ENCODE data around the gene WNT2B.

Gene WNT2B

GRCh38 chr1:112504661-112505399 is 3.9 kb upstream of the WNT2B start:
- no peak for DNase-seq (ENCODE audit: low read depth in 4 of 4, low spot score in 1 of 4)

- no peak for DNase-seq (ENCODE audit: low read depth in 4 of 4, low spot score in 1 of 4)
Observed at GRCh38 chr1:112505400-112505785, 3.4 kb upstream of the WNT2B start.

GRCh38 chr1:112505878-112506277 is 2.9 kb upstream of the WNT2B start:
- DNase-seq (ENCODE audit: low read depth in 4 of 4, low spot score in 1 of 4) = no peak

DNA sequence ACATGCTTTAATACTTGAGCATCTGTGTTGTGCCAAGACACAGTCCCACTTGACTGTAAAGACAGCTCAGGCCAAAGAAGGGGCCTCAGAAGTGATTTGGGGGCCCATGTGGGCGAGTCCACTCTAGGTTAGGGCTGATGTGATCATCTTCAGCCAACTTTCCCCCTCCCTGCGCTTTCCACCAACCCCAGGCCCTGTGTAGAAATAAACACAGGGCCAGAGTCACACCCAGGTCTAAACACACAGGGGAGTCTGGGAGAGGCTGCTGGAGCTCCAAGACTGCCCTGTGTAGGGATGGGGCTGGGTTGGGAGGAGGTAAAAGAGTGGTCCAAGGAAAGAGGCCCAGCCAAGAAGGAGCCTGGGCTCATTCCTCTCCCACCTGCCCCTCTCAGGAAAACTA is 2.5 kb upstream of the WNT2B start:
- no peak for DNase-seq (ENCODE audit: low read depth in 4 of 4, low spot score in 1 of 4)

DNA sequence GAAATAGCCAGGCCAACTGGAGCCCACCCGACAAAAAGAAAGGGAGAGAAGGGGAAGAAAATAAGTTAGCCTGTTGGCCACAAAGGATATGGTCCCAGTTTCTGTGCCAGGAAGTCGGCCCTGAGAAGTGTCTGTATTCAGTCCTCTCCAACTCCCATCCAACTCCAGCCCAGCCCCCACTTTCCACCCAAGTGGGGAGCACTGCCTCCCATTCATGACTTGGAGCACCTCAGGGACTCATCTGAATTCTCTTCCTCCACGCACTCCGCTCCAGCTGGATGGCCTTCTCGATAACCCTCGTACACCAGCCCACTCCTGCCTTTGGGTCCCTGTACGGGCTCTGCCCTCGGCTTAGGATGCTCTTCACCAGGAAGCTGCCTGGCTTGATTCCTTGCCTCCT is 2.0 kb upstream of the WNT2B start:
- no peak for DNase-seq (ENCODE audit: low read depth in 4 of 4, low spot score in 1 of 4)

DNA sequence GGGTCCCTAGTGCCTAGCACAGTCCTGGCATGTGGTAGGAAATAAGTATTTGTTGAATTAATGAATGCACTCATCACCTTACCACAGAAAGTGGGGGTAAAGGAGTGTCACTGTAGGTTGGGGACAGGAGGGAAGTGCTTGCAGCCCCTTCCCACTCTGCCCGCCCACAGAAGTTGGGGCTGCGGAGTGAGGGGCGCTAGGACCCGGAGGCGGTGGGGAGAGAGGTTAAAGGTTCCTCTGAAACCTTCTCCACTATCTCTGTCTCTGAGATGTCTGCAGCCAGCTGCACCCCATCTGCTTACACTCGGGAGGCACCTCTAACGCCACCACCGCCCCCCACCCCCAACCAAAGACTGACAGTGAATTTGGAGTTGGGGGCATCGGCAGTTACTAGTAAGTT is 1.4 kb upstream of the WNT2B start:
- no peak for DNase-seq (ENCODE audit: low read depth in 4 of 4, low spot score in 1 of 4)

DNA sequence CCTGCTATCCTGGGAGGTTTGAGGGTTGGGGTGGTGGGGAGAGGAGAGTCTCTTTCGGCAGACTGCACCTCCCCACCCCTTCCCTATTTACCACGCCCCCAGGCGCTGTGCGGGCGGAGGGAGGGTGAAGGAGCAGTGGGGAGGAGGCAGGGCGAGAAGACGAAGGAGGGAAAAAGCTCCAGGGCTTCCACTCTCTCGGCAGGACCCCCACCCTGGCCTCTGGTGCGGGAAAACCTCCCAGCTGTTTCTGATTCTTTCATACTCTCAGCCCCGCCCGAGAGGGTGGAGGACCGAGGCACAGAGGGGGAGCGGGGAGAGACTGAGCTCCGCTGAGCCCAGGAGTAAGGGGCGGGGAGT is 866 bp upstream of the WNT2B start:
- no peak for DNase-seq (ENCODE audit: low read depth in 4 of 4, low spot score in 1 of 4)

- no peak for DNase-seq (ENCODE audit: low read depth in 4 of 4, low spot score in 1 of 4)
Observed at GRCh38 chr1:112509005-112509659, 367 bp downstream of the WNT2B start.

- no peak for DNase-seq (ENCODE audit: low read depth in 4 of 4, low spot score in 1 of 4)
Observed at GRCh38 chr1:112509660-112510178, 954 bp downstream of the WNT2B start.

DNA sequence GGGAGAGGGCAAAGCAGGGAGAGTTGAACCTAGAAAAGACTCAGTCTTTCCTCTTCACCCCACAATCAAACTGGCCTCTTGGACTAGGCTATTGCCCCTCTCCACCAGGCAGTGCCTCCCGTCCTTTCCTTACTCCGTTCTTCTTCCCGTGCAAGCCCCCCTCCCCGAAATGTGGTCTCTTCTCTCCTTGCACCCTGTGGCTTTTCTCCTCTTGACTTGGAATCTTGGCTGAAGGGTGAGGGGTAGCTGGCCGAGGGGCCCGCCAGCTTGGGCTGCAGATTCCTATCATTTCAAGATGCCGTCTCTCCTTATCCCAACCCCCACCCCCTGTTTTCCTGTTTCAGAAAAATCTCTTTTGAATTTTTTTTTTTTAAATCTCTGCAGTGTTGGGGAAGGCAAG is 1.6 kb downstream of the WNT2B start:
- no peak for DNase-seq (ENCODE audit: low read depth in 4 of 4, low spot score in 1 of 4)

DNA sequence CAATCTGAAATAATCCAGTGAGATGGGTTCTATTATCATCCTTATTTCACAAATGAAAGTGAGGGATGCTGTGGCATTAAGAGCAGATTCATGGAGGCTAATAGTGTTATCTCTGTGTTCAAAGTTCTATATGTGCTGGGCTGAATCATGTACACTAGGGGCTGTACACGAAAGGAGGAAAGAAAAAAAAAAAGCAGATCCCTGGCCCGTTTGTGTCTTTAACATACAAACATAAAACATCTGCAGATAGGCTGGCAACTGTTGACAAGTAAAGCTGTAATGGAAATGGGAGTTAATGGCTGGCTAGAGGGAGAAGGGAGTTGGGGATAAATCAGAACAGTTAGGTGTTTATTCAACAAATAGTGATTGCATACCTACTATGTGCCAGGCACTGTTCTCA is 3.1 kb downstream of the WNT2B start:
- DNase-seq (ENCODE audit: low read depth in 4 of 4, low spot score in 1 of 4) = no peak

GRCh38 chr1:112513112-112513870 is 4.5 kb downstream of the WNT2B start:
- no peak for DNase-seq (ENCODE audit: low read depth in 4 of 4, low spot score in 1 of 4)

GRCh38 chr1:112514901-112515300 is 6.1 kb downstream of the WNT2B start:
- no peak for DNase-seq (ENCODE audit: low read depth in 4 of 4, low spot score in 1 of 4)

DNA sequence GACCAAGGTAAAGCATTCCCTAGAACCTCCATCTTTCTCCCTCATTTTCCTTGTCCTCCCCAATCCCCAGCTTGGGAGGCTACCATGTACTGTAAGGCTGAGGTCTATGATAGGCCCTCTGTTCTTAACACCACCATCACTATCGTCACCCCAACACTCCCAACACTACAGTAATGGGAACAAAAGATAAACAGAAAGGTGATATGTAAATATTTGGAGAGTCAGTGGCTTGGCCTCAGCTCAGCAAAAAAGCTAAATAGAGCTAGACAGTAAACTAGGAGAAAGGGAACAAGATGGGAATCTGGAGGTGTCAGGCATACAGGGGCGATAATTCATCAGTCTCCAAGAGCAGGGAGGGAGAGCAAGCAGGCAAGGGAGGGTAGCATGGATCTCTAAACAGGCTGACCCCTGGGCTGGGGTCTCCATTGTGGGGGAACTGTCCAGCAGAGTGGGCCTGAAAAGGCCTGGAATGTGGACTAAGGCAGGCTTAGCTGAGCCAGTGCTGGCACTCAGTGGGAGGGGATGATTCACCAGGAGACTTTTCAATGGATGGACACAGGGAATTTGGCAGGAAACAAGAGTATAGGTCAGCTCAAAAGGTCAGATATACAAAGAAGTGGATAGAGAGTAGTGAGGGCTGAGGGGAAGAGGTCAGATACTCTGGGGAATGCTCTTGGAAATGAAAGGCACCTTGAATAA is 6.7 kb downstream of the WNT2B start:
- no peak for DNase-seq (ENCODE audit: low read depth in 4 of 4, low spot score in 1 of 4)

DNA sequence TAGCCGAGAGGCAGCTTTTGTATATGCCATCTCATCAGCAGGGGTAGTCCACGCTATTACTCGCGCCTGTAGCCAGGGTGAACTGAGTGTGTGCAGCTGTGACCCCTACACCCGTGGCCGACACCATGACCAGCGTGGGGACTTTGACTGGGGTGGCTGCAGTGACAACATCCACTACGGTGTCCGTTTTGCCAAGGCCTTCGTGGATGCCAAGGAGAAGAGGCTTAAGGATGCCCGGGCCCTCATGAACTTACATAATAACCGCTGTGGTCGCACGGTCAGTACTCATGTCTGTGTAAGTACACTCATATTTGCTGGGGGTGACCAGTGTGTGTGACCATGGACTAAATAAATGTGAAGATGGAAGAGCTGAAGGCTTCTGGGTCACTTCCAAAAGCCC is 7.4 kb downstream of the WNT2B start:
- no peak for DNase-seq (ENCODE audit: low read depth in 4 of 4, low spot score in 1 of 4)

DNA sequence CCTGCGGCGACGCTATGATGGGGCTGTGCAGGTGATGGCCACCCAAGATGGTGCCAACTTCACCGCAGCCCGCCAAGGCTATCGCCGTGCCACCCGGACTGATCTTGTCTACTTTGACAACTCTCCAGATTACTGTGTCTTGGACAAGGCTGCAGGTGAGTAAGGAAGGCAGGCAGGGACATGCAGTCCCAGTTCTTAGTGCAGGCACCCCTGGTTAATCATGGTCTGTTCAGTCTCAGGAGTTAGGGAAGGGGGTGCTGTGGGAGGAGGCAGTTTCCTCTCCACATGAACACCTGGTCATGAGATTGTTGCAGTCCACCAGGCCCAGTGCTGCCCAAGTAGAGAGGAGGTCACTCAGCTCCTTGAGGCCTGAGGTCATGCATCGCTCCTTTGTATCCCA is 8.5 kb downstream of the WNT2B start:
- no peak for DNase-seq (ENCODE audit: low read depth in 4 of 4, low spot score in 1 of 4)

- no peak for DNase-seq (ENCODE audit: low read depth in 4 of 4, low spot score in 1 of 4)
Observed at GRCh38 chr1:112517646-112518045, 8.9 kb downstream of the WNT2B start.

- no peak for DNase-seq (ENCODE audit: low read depth in 4 of 4, low spot score in 1 of 4)
Observed at GRCh38 chr1:112518186-112518585, 9.4 kb downstream of the WNT2B start.

- DNase-seq (ENCODE audit: low read depth in 4 of 4, low spot score in 1 of 4) = no peak
Observed at GRCh38 chr1:112520166-112520565, 11.4 kb downstream of the WNT2B start.

GRCh38 chr1:112522621-112523020 is 13.9 kb downstream of the WNT2B start:
- no peak for DNase-seq (ENCODE audit: low read depth in 4 of 4, low spot score in 1 of 4)

- DNase-seq (ENCODE audit: low read depth in 4 of 4, low spot score in 1 of 4) = no peak
Observed at GRCh38 chr1:112524251-112524650, 15.5 kb downstream of the WNT2B start.

- no peak for DNase-seq (ENCODE audit: low read depth in 4 of 4, low spot score in 1 of 4)
Observed at GRCh38 chr1:112524986-112525385, 16.2 kb downstream of the WNT2B start.
